ENCODE data around the gene IL1F10.

The IL1F10 gene

DNA sequence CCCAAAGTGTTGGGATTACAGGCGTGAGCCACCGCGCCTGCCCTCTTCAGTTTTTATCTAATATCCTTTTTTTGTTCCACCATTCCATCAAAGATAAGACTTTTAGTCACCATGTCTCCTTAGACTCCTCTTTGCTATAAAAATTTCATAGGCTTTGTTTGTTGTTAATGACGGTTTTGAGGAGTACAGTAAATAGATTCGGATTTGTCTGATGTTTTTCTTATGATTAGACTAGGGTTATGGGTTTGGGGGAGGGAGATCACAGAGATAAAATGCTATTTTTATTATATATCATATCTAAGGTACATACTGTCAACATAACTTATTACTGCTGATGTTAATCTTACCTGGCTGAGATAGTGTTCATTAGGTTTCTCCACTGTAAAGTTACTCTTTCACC lies 21.3 kb upstream of the IL1F10 start:
- TF ChIP-seq, protein P1, sequence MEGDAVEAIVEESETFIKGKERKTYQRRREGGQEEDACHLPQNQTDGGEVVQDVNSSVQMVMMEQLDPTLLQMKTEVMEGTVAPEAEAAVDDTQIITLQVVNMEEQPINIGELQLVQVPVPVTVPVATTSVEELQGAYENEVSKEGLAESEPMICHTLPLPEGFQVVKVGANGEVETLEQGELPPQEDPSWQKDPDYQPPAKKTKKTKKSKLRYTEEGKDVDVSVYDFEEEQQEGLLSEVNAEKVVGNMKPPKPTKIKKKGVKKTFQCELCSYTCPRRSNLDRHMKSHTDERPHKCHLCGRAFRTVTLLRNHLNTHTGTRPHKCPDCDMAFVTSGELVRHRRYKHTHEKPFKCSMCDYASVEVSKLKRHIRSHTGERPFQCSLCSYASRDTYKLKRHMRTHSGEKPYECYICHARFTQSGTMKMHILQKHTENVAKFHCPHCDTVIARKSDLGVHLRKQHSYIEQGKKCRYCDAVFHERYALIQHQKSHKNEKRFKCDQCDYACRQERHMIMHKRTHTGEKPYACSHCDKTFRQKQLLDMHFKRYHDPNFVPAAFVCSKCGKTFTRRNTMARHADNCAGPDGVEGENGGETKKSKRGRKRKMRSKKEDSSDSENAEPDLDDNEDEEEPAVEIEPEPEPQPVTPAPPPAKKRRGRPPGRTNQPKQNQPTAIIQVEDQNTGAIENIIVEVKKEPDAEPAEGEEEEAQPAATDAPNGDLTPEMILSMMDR (IDR thresholded peaks at IDR 0.05; ENCODE audit: low read depth, low read length): no peak
- no peak for DNase-seq (ENCODE audit: extremely low read depth, low read depth)

DNA sequence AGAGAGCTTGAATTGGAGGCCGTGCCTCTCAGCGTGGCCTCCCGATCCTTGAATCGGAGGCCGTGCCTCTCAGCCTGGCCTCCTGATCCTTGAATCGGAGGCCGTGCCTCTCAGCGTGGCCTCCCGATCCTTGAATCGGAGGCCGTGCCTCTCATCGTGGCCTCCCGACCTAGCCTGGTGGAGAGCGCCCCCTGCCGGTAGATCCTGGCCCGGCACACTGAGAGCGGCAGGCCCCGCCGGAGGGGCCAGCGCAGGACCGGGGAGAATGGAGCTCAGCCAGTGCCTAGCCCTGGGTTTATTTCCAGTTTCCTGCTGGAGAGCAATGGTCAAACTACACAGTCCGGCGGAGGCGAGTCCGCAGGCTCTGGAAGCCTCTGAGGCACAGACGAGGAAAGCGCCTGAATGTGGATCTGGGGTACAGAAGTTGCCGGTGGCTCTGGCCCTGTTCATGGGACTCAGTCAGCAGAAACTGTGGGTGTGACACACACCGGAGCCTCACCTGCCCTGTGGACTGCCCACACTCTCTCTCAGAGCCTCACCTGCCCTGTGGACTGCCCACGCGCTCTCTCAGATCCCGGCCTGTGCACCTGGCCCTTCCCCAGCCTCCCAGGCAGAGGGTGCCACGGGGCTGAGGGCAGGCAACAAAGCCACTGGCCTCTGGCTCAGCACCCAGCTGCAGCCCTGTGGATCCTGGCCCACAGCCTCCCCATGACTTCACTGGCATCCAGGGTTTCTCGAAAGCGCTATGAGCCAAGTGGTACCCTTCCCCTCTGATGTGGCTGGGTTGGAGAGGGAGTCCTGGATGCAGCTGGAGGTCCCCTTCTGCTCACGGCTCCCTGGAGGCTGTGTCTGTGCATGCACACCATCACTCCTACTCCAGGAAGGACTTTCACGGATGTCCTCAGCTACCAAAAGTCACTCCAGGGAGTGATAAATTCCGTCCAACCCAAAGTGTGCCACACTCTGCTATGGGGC lies 16.6 kb upstream of the IL1F10 start:
- TF ChIP-seq, protein P1 (IDR thresholded peaks at IDR 0.05; ENCODE audit: low read depth, low read length): no peak
- DNase-seq (ENCODE audit: extremely low read depth, low read depth): no peak

DNA sequence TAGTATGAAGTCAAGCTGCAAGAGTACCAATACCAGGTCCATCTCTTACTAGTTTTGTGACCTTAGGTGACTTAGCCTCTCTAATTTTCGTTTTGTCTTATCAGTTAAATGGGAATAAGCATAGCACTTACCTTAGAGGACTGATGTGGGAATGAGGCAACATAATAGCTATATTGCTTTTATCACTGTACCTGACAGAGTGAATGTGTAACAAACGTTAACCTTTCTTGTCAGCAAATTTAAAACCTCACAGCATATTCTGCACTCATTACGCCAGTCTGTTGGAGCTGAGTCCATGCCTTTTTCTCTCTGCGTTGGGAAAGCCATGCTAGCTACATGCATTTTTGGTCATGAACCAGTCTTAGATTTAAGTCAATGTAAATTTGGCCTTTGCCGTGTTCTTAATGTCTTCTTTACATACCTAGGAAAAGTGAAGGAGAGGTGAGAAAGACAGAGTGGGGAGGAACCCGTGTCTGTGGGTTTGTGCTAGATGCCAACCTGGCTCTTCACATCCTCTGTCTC lies 15.3 kb upstream of the IL1F10 start, which contains the start of gene IL36B:
Gene IL36B (minus strand): TSS at position 472 of the 522 bp plus-strand sequence.
- no peak for DNase-seq (ENCODE audit: extremely low read depth, low read depth)
- TF ChIP-seq, protein P1 (IDR thresholded peaks at IDR 0.05; ENCODE audit: low read depth, low read length): no peak

DNA sequence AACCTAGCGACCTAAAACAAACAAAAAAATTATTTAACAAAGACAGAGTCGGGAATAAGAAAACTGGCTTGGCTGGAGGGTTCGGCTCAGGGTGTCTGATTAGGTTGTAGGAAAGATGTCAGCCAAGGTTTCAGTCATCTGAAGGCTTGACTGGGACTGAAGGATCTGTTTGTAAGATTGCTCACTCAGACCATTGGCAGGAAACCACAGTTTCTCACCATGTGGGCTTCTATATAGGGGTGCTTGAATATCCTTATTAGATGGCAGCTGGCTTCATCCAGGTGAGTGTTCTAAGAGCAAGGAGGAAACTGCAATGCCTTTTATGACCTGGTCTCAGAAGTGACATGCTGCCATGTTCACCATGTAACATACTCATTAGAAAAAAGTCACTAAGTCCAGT lies 14.1 kb upstream of the IL1F10 start:
- TF ChIP-seq, protein P1 (IDR thresholded peaks at IDR 0.05; ENCODE audit: low read depth, low read length): no peak

DNA sequence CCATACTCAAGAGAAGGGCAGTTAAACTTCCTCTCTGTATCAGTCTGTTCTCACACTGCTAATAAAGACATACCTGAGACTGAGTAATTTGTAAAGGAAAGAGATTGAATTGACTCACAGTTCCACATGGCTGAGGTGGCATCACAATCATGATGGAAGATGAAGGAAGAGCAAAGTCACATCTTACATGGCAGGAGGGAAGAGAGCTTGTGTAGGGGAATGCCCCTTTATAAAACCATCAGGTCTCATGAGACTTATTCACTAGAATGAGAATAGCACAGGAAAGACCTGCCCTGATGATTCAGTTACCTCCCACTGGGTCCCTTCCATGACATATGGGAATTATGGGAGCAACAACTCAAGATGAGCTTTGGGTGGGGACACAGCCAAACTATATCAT lies 13.7 kb upstream of the IL1F10 start:
- no peak for DNase-seq (ENCODE audit: extremely low read depth, low read depth)
- TF ChIP-seq, protein P1 (IDR thresholded peaks at IDR 0.05; ENCODE audit: low read depth, low read length): no peak

More for the DNA sequence above, 14.1 kb upstream of the IL1F10 start:
- no peak for DNase-seq (ENCODE audit: extremely low read depth, low read depth)

DNA sequence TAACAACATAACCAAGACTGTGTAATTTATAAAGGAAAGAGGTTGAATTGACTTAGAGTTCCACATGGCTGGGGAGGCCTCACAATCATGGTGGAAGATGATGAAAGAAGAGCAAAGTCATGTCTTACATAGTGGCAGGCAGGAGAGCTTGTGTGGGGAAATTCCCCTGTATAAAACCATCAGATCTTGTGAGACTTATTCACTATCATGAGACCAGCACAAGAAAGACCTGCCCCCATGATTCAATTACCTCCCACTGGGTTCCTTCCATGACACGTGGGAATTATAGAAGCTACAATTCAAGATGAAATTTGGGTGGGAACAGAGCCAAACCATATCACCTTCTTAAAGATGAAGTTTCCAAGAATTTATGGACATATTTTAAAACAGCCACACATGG lies 11.2 kb upstream of the IL1F10 start:
- TF ChIP-seq, protein P1 (IDR thresholded peaks at IDR 0.05; ENCODE audit: low read depth, low read length): no peak
- DNase-seq (ENCODE audit: extremely low read depth, low read depth): no peak

DNA sequence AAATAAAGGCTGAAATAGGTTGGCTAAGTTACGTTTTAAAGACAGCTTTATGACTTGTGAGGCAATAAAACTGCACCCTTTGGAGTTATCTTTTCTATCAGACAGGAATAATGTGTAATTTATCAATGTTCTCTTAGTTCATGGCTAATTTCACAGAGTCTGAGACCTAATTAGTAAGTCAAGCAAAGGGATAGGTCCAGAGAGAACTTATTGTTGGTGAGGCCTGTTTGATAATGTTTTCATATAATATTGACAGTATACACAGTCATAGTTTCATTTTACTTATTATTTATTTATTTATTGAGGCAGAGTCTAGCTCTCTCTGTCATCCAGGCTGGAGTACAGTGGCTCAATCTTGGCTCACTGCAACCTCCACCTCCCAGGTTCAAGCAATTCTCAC lies 10.7 kb upstream of the IL1F10 start:
- TF ChIP-seq, protein P1 (IDR thresholded peaks at IDR 0.05; ENCODE audit: low read depth, low read length): no peak

More for the DNA sequence above, 10.7 kb upstream of the IL1F10 start:
- no peak for DNase-seq (ENCODE audit: extremely low read depth, low read depth)

Data from AG09319 (cell line).